ENCODE results near the gene RALGAPA2. TPM values are rescaled to one million over a fixed set of nuclear protein-coding genes. Genes with fewer than 3 reads are reported as not detected.

RALGAPA2 gene
- total and polyA plus RNA-seq, 2 experiments from 2014 or later = 1.3 to 2.6 TPM

DNA sequence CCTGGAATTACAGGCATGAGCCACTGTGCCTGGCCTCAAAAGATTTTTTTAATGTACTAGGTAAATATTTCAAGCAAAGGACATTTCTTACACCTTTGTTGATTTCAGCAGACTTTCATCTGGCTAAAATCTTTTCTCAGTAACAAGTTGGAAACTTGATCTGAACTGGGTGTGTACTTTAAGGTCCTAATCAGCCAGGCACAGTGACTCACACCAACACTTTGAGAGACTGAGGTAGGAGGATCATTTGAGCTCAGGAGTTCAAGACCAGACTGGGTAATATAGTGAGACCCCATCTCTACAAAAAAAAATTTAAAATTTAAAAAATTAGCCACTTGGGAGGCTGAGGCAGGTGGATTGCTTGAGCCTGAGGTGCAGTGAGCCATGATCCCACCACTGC lies 7.0 kb upstream of the RALGAPA2 start:
- Histone ChIP-seq H3K36me3 (ENCODE audit: low read depth) (no peaks in the 10 kb centered on the region), H2AFZ (no peak overlapping the region)
- in situ Hi-C loops (cut with MboI) = no loop called here

DNA sequence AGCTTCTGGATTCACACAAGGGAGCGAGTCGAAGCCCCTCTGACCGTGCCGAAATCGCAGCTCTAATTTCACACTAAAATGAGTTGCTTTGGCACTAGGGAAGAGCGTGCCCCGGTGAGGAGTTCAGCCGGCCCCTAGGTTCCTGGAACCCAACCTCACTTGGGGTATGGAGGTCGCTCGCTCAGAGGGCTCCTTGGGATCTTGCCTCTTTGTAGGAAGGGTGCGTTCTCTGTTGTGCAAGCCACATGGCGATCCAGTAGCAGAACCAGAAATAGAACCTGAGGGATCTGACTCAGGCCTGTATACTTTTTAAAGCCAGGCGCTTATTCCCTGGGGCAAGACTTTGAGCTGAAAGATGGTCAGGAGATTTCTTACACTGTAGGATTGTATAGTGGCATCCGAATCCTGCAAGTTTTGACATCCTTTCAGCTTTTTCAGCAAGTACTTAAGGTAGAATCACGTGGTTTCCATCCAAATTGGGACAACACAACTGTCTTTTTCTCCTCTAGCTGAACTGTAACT lies 861 bp upstream of the RALGAPA2 start:
- no peak for TF ChIP-seq EZH2 (IDR thresholded peaks at IDR 0.05; ENCODE audit: insufficient read depth, poor library complexity, severe bottlenecking)
- TF ChIP-seq EZH2phosphoT487 (IDR thresholded peaks at IDR 0.05; ENCODE audit: insufficient read depth, low read depth) = no peak
- Histone ChIP-seq H3K4me3 (peak overlapping the region; percentile 83), H3K9me2 (ENCODE audit: insufficient read depth) (no peaks in the 10 kb centered on the region), H4K20me1 (ENCODE audit: insufficient read depth) (no peaks in the 10 kb centered on the region), H3K27me3 (replicated peaks; ENCODE audit: insufficient read depth) (no peaks in the 10 kb centered on the region), H2AFZ (peak overlapping the region; percentile 99), H3F3A (ENCODE audit: insufficient read depth) (no peaks in the 10 kb centered on the region), H3K4me2 (ENCODE audit: unreplicated experiment) (peak overlapping the region; percentile 88), H3K4me1 (ENCODE audit: insufficient read depth) (0 out of 2 replicates have a peak, but pooled peaks cover 2% of the 10 kb centered on the region), H3K9ac (peak overlapping the region; percentile 73), H3K79me2 (ENCODE audit: insufficient read depth) (no peaks in the 10 kb centered on the region), H3K9me3 (ENCODE audit: low read depth) (no peaks in the 10 kb centered on the region), H3K27ac (no peak overlapping the region), H3K36me3 (ENCODE audit: low read depth) (no peaks in the 10 kb centered on the region)
- in situ Hi-C loops (cut with MboI) = no loop called here
- DNase-seq = peak; percentile 7
- 52 to 53% methylated on average over 15 of the region's 15 CpGs for WGBS, 2 experiments (ENCODE audit: low coverage in 1 of 2, low lambda C conversion rate in 2 of 2, missing lambda C conversion rate in 2 of 2)

More for the DNA sequence above, 7.0 kb upstream of the RALGAPA2 start:
- no peaks in the 10 kb centered on the region for H3K4me1 ChIP-seq (ENCODE audit: insufficient read depth)
- DNase-seq = no peak
- TF ChIP-seq EZH2phosphoT487 (IDR thresholded peaks at IDR 0.05; ENCODE audit: insufficient read depth, low read depth) (no peak), EZH2 (IDR thresholded peaks at IDR 0.05; ENCODE audit: insufficient read depth, poor library complexity, severe bottlenecking) (no peak)
- H3K27ac ChIP-seq = no peak overlapping the region
- no peaks in the 10 kb centered on the region for H3K79me2 ChIP-seq (ENCODE audit: insufficient read depth)
- H3K4me2 ChIP-seq (ENCODE audit: unreplicated experiment) = no peak overlapping the region
- no peak overlapping the region for H3K4me3 ChIP-seq
- no peaks in the 10 kb centered on the region for H3F3A ChIP-seq (ENCODE audit: insufficient read depth)
- no peak overlapping the region for H3K9ac ChIP-seq
- no peaks in the 10 kb centered on the region for H4K20me1 ChIP-seq (ENCODE audit: insufficient read depth)
- no peaks in the 10 kb centered on the region for H3K9me2 ChIP-seq (ENCODE audit: insufficient read depth)
- no peaks in the 10 kb centered on the region for H3K27me3 ChIP-seq (replicated peaks; ENCODE audit: insufficient read depth)
- no peaks in the 10 kb centered on the region for H3K9me3 ChIP-seq (ENCODE audit: low read depth)

DNA sequence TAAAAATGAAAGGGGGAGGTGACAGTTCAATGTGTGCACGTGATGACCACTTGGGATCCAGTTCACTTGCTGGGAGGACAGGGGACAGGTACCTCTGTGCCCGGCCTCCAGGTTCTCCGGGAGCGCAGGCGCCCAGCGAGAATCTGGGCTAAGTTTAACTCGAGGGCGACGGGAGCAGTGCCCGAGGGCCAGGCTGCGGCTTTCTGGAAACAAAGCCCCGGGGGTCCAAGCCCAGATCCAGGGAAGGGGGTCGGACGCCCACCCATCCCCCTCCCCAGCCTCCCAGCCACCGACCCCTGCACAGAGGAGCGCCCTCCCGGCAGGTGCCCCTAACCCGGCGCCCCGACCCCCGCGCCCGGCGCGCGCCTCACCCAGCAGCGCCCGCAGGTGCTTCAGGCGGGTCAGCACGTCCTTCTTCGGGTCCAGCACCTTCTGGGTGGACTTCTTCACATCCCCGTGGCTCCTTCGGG lies 405 bp downstream of the RALGAPA2 start:
- TF ChIP-seq EZH2 (IDR thresholded peaks at IDR 0.05; ENCODE audit: insufficient read depth, poor library complexity, severe bottlenecking) (no peak), EZH2phosphoT487 (IDR thresholded peaks at IDR 0.05; ENCODE audit: insufficient read depth, low read depth) (no peak)
- Histone ChIP-seq H3F3A (ENCODE audit: insufficient read depth) (no peaks in the 10 kb centered on the region), H3K4me3 (peak overlapping the region; percentile 83), H3K9me3 (ENCODE audit: low read depth) (no peaks in the 10 kb centered on the region), H3K9ac (peak overlapping the region; percentile 73), H3K36me3 (ENCODE audit: low read depth) (no peaks in the 10 kb centered on the region), H3K27ac (no peak overlapping the region), H3K79me2 (ENCODE audit: insufficient read depth) (no peaks in the 10 kb centered on the region), H3K9me2 (ENCODE audit: insufficient read depth) (no peaks in the 10 kb centered on the region), H4K20me1 (ENCODE audit: insufficient read depth) (no peaks in the 10 kb centered on the region), H3K4me1 (ENCODE audit: insufficient read depth) (0 out of 2 replicates have a peak, but pooled peaks cover 2% of the 10 kb centered on the region), H2AFZ (peak overlapping the region; percentile 99), H3K27me3 (replicated peaks; ENCODE audit: insufficient read depth) (no peaks in the 10 kb centered on the region), H3K4me2 (ENCODE audit: unreplicated experiment) (peak overlapping the region; percentile 69)
- DNase-seq = peak; percentile 34
- in situ Hi-C loops (cut with MboI) = no loop called here
- 2 to 3% methylated on average over 19 to 26 of the region's 33 CpGs for WGBS, 2 experiments (ENCODE audit: low coverage in 1 of 2, low lambda C conversion rate in 2 of 2, missing lambda C conversion rate in 2 of 2)

DNA sequence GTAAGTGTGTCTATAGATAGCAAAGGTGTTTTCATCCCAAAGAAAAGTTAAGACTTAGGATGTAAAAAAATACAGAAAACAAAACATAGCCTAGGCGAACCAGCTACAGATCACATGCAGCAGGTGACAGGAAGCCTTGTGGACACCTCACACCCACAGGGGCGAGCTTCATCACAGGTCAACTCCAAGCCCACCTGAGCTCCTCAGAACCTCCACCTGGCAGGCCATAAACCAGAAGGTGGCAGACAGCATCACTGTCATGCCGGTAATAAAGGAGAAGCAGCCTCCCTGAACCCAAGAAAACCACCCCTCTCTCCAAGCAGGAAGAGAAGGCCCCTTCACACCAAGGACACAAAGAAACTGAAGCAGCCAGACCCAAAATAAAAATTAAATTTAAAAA lies 1.0 kb downstream of the RALGAPA2 start:
- TF ChIP-seq EZH2 (IDR thresholded peaks at IDR 0.05; ENCODE audit: insufficient read depth, poor library complexity, severe bottlenecking) = no peak
- TF ChIP-seq EZH2phosphoT487 (IDR thresholded peaks at IDR 0.05; ENCODE audit: insufficient read depth, low read depth) = no peak
- Histone ChIP-seq H3K4me3 (peak overlapping the region; percentile 83), H2AFZ (peak overlapping the region; percentile 99), H3F3A (ENCODE audit: insufficient read depth) (no peaks in the 10 kb centered on the region), H4K20me1 (ENCODE audit: insufficient read depth) (no peaks in the 10 kb centered on the region), H3K9me2 (ENCODE audit: insufficient read depth) (no peaks in the 10 kb centered on the region), H3K27me3 (replicated peaks; ENCODE audit: insufficient read depth) (no peaks in the 10 kb centered on the region), H3K36me3 (ENCODE audit: low read depth) (no peaks in the 10 kb centered on the region), H3K79me2 (ENCODE audit: insufficient read depth) (no peaks in the 10 kb centered on the region), H3K9ac (peak overlapping the region; percentile 73), H3K4me1 (ENCODE audit: insufficient read depth) (0 out of 2 replicates have a peak, but pooled peaks cover 2% of the 10 kb centered on the region), H3K4me2 (ENCODE audit: unreplicated experiment) (peak overlapping the region; percentile 69), H3K27ac (no peak overlapping the region), H3K9me3 (ENCODE audit: low read depth) (no peaks in the 10 kb centered on the region)
- 56 to 58% methylated on average over 3 of the region's 3 CpGs for WGBS, 2 experiments (ENCODE audit: low coverage in 1 of 2, low lambda C conversion rate in 2 of 2, missing lambda C conversion rate in 2 of 2)
- DNase-seq = no peak
- in situ Hi-C loops (cut with MboI) = no loop called here

Data from GM23248 (cell line).